HG02852 (cell line): ENCODE data around the gene ZNF678.
"Not testable (repeated sequence)": the region's sequence is repeated elsewhere in the genome, so short reads cannot be mapped to it uniquely, and the experiment has no call there.

Source experiments
- ATAC-seq: cut with Tn5 transposase; IDR thresholded peaks from one replicate; pipeline ENCODE4 v1.9.1; 2021; ENCODE audit warnings: mild to moderate bottlenecking, moderate library complexity; ENCODE audit not compliant: unreplicated experiment

Gene ZNF678

DNA sequence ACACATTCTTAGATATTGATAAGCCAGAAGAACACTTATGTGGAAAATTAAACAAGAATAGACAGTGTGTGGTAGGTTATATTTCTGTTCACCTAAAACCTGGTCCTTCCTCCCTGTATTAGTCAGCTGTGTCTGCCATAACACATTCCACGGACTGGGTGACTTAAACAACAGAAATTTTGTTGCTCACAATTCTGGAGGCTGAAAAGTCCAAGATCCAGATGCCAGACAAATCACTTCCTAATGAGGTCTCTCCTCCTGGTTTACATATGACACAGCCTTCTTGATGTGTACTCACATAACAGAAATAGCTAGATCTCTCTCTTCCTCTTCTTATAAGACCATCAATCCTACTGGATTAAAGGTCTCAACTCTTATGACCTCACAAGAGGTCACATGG is 146.1 kb downstream of the ZNF678 start:
- no peak for ATAC-seq

DNA sequence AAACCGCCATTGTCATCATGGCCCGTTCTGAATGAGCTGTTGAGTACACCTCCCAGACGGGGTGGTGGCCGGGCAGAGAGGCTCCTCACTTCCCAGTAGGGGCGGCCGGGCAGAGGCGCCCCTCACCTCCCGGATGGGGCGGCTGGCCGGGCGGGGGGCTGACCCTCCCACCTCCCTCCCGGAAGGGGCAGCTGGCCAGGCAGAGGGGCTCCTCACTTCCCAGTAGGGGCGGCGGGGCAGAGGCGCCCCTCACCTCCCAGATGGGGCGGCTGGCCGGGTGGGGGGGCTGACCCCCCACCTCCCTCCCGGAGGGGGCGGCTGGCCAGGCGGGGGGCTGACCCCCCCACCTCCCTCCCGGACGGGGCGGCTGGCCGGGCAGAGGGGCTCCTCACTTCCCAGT is 147.1 kb downstream of the ZNF678 start:
- ATAC-seq: not testable (repeated sequence)

DNA sequence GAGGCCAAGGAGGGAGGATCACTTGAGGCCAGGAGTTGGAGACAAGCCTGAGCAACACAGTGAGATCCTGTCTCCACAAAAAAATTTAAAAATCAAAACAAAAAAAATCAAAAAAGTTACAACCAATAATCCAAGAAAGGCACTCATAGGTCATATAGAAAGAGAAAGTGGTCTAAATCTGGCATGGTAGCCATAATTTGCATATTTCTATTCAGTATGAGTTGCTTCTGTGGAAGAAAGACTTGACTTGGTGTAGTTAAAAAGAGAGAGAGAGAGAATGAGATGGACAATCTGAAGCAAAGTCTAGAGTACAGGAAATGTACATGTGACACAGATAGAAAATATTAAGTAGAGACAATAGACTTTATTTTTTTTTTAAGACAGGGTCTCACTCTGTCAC is 149.3 kb downstream of the ZNF678 start:
- ATAC-seq: no peak

DNA sequence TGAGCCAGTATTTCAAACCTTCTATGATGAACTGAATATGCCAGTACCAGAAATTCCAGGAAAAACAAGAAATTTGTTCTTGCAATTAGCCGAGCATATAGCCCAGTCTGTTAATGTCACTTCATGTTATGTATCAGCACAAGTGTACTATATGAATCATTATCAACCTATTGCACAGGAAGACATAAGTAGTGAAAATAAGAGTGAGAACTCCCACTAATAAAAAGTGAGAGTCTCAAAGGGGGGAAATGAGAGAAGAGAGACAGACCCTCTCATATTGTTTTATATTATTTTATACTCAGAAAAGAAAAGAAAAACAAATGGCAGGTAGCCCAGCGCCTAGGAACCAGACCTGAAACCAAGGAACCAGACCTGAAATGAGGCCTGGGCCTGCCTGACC is 155.6 kb downstream of the ZNF678 start:
- no peak for ATAC-seq

DNA sequence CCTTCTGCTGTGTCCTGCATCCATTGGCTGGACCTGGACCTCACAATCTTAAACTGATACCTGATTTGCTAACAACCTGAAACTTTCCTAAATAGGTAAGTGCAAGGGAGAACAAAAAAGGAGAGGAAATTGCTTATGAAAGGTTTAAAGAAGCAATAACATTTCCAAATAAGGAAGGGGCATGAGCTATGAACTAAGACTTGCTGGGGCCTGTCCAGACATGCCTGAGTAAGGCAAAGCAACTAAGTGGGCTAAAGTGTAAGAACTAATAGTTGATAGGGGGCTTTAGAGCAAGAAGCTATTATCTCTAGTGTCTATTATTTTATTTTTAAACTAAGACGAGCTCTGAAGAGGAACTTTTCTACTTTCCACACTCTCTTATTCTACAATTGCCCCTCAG is 160.1 kb downstream of the ZNF678 start:
- no peak for ATAC-seq

DNA sequence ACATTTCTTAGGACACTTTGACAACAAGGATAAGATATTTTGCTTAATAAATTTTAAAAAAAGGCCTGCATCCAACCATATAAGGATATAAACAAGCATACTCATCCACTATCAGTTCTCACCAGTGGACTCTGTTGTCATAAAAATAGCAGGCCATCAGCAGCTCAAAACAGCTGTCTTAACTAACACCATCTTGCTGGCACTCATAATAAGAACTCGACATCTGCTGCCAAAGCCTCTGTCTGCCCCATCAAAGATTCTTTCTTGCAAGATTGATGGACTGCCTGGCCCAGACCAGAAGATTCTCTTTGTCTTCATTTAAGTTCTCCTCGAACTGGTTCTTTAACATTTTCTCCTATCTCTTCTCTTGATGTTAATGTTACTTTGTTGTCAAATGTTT is 161.7 kb downstream of the ZNF678 start:
- ATAC-seq: no peak

DNA sequence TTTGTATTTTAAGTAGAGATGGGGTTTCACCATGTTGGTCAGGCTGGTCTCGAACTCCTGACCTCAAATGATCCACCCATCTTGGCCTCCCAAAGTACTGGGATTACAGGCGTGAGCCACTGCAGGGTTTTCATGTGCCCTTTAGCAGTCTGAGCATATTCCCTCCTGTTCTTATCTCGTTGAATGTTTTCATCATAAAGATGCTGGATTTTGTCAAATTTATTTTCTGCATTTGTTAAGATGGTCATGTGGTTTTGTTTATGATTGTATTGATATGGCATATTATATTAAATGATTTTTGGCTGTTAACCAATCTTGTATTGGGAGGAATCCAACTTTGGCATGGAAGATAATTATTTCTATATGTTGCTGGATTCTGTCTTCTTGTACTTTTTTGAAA is 163.0 kb downstream of the ZNF678 start:
- no peak for ATAC-seq
